Measurements from ENCODE around the gene MUC5AC. TPM values are rescaled to one million over a fixed set of nuclear protein-coding genes. Genes with fewer than 3 reads are reported as not detected.

MUC5AC gene
- total RNA-seq, 1 donor from 2014 or later, result not detected

- H3K4me3 ChIP-seq (ENCODE audit: low read depth, low read length), result no peak overlapping the region
- DNase-seq (ENCODE audit: low read depth), result no peak
- TF ChIP-seq, protein P1, sequence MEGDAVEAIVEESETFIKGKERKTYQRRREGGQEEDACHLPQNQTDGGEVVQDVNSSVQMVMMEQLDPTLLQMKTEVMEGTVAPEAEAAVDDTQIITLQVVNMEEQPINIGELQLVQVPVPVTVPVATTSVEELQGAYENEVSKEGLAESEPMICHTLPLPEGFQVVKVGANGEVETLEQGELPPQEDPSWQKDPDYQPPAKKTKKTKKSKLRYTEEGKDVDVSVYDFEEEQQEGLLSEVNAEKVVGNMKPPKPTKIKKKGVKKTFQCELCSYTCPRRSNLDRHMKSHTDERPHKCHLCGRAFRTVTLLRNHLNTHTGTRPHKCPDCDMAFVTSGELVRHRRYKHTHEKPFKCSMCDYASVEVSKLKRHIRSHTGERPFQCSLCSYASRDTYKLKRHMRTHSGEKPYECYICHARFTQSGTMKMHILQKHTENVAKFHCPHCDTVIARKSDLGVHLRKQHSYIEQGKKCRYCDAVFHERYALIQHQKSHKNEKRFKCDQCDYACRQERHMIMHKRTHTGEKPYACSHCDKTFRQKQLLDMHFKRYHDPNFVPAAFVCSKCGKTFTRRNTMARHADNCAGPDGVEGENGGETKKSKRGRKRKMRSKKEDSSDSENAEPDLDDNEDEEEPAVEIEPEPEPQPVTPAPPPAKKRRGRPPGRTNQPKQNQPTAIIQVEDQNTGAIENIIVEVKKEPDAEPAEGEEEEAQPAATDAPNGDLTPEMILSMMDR (conservative IDR thresholded peaks at IDR 0.05; ENCODE audit: low read depth, low read length), result no peak
Observed at GRCh38 chr11:1232021-1232882, 74.5 kb downstream of the MUC5AC start.

DNA sequence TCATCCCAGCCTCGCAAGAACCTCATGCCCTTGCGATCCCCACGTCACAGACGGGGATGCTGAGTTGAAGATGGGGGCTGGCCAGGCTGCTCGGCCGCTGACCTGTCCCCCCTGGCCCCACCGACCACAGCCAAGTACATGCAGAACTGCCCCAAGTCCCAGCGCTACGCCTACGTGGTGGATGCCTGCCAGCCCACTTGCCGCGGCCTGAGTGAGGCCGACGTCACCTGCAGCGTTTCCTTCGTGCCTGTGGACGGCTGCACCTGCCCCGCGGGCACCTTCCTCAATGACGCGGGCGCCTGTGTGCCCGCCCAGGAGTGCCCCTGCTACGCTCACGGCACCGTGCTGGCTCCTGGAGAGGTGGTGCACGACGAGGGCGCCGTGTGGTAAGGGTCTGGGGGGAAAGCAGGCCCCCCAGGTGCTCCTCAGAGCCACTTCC lies 75.1 kb downstream of the MUC5AC start:
- H3K4me3 ChIP-seq (ENCODE audit: low read depth, low read length), result no peak overlapping the region
- no peak for DNase-seq (ENCODE audit: low read depth)
- TF ChIP-seq, protein P1 (conservative IDR thresholded peaks at IDR 0.05; ENCODE audit: low read depth, low read length), result no peak

GRCh38 chr11:1233351-1234053 lies 75.7 kb downstream of the MUC5AC start:
- H3K4me3 ChIP-seq (ENCODE audit: low read depth, low read length), result no peak overlapping the region
- TF ChIP-seq, protein P1 (conservative IDR thresholded peaks at IDR 0.05; ENCODE audit: low read depth, low read length), result peak; percentile 24
- DNase-seq (ENCODE audit: low read depth), result no peak

DNA sequence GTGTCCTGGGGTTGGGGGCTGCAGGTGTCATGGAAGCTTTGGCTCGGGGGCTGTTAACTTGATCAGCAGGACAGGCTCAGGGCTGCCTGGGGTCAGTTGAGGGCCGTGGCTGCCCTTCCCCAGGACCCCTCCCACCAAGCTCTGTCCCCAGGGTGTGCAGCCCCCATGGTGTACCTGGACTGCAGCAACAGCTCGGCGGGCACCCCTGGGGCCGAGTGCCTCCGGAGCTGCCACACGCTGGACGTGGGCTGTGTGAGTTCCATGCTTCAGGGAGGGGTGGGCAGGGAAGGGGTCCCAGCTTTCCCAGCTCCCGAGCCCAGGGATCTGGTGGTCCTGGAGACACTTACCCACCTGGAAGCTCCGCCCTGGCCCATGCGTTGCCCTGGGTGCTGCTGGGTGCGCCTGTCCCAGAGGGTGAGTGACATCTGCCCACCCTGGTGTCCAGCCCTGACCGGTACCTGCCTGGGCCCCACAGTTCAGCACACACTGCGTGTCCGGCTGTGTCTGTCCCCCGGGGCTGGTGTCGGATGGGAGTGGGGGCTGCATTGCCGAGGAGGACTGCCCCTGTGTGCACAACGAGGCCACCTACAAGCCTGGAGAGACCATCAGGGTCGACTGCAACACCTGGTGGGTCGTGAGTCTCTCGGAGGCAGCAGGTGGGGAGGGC lies 76.4 kb downstream of the MUC5AC start:
- DNase-seq (ENCODE audit: low read depth), result no peak
- TF ChIP-seq, protein P1 (conservative IDR thresholded peaks at IDR 0.05; ENCODE audit: low read depth, low read length), result no peak
- no peak overlapping the region for H3K4me3 ChIP-seq (ENCODE audit: low read depth, low read length)

DNA sequence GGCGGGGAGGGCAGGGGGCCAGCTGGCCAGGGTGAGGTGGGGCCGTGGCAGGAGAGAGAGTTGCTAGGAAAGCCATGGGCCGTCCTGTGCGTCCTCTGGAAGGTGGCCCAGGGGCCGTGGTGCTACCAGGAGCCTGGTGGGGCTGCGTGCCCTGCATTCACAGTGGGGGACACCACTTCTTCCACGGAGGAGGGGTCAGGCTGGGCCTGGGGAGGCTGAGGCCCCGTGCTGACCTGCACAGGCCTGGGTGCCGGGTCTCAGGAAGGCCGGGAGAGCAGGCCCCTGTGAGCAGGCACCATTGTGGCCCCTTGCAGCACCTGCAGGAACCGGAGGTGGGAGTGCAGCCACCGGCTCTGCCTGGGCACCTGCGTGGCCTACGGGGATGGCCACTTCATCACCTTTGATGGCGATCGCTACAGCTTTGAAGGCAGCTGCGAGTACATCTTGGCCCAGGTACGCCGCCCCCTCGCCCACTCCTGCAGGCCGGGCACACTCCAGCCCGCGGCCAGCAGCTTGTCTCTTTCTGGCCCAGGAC lies 77.1 kb downstream of the MUC5AC start:
- H3K4me3 ChIP-seq (ENCODE audit: low read depth, low read length), result no peak overlapping the region
- TF ChIP-seq, protein P1 (conservative IDR thresholded peaks at IDR 0.05; ENCODE audit: low read depth, low read length), result no peak
- DNase-seq (ENCODE audit: low read depth), result no peak

DNA sequence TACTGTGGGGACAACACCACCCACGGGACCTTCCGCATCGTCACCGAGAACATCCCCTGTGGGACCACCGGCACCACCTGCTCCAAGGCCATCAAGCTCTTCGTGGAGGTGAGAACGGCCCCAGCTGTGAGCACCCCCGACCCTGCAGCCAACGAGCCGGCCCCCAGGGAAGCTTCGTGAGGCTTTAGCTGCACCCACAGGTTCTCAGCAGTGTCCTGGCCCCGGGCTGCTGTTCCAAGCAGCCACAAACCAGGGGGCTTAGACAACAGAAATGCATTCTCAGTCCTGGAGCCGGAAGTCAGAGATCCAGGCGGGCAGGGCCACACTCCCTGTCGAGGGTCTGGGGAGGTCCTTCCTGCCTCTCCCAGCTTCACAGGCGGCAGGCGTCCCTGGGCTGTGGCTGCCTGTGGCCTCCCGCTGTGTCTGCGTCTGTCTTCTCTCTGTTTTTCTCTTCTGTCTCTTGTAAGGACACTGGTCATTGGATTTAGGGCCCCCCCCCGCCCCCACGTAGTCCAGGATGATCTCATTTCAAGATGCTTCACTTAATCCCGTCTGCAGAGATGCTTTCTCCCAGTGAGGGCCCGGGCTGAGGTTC lies 77.7 kb downstream of the MUC5AC start:
- H3K4me3 ChIP-seq (ENCODE audit: low read depth, low read length), result no peak overlapping the region
- TF ChIP-seq, protein P1 (conservative IDR thresholded peaks at IDR 0.05; ENCODE audit: low read depth, low read length), result no peak
- DNase-seq (ENCODE audit: low read depth), result no peak
